Erythroblast (primary cell): ENCODE measurements around the gene ARID1B.

Experiments used
- GATA1 ChIP-seq: IDR thresholded peaks from 2 replicates; pipeline ENCODE4 v1.6.1; 2011; ENCODE audit warnings: low read depth, mild to moderate bottlenecking, control low read depth, low read length, moderate library complexity
- POLR2A ChIP-seq: IDR thresholded peaks from 2 replicates; pipeline ENCODE4 v1.6.1; 2011; ENCODE audit warnings: mild to moderate bottlenecking, low read length

GRCh38 chr6:156919370-156919769 is 142.2 kb downstream of the ARID1B start:
- TF ChIP-seq POLR2A (no peak), GATA1 (no peak)
